Stimulated activated CD4-positive, alpha-beta T cell treated with anti-CD3 and anti-CD28 coated beads, Interleukin-12 subunit alpha, Interleukin-12 subunit beta, amount 100 ng/mL, for 48 hours (primary cell): ENCODE data around the gene AK8.

Experiments used
- DNase-seq, 3 donors: peaks; one replicate each; pipeline ENCODE4 v3.0.0-alpha.2; 2020; ENCODE audit warnings: low read depth in 2 of 3, low spot score in 1 of 3

The AK8 gene

DNA sequence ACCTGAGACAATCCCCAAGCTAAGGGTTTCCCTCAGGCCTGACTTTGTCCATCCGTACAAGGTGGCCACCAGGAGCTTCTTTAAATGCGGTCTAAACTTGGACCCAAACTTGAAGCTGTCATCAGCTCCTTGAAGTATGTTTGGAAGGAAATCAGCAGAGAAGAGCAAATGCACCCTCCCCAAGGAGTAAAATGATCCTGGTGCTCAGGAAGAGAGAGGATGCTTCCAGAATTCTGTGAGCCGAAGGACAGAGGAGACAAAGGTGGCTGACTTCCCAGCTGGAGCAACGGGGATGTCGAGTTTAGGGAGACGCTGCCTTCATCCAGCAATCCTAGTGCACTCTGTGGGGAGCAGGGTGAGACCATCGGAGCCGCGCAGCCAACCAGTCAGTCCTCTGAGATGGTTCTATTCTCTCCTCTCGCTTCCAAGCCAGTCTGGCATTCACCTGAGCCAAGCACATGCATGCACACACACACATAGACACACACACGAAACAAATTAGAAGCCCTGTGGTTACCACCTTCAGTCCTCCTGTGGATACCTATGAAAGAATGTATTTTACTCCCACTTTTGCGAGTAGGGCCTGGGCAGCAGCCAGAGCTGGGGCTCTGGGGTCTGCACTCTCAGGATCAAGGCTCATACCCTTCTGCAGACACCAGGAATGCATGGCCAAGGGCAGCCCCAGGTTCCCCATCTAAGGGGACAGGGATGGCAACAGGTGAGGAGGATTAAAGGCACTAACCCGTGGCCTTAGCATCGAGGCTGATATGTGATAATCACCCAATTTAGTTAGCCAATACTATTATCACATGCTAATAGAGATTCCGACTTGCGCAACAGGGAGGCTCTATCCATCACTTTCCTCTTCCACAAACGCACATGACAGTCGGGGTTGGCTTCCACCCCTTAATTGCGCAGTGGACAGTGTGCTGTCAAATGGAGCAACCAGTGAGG lies 132.1 kb downstream of the AK8 start:
- no peak for DNase-seq

DNA sequence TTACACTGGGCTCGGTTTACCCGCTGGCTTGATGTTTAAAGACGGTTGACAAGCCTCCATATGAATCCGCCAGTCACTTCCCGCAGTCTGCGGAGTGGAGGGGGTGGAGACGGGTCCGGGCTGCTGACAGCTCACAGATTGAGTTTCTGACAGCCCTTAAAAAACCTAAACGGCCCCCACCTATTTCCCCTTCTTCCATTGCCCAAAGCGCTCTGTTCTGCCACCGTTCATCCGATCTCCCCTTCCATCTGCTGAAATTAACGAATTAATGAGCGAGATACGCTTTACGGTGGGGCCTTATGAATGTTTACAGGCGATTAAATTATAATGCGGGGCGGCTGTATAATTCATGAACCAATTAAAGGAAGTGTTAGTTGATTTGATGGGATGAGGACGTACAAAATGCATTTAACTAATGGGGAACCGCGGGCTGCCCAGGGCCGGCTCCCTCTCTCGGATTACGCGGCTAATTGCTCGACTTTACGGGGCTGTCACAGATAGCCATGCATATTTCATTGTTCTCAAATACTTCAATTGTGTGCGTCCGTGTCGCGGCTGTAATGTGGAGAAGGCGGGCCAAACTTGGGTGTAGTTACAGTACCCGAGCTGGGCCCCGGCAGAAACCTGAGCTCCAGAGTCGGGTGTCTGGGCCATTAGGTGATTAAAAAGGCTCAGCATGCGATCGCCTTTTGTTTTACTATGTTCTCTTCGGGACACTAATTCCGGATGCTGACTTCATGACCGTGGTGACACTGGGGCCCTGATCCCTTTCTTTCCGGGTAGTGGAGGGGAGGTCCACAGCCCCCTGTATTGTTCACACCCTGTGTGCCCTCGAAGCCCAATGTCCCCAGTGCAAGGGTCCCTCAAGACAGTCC lies 133.0 kb downstream of the AK8 start:
- DNase-seq, result no peak

DNA sequence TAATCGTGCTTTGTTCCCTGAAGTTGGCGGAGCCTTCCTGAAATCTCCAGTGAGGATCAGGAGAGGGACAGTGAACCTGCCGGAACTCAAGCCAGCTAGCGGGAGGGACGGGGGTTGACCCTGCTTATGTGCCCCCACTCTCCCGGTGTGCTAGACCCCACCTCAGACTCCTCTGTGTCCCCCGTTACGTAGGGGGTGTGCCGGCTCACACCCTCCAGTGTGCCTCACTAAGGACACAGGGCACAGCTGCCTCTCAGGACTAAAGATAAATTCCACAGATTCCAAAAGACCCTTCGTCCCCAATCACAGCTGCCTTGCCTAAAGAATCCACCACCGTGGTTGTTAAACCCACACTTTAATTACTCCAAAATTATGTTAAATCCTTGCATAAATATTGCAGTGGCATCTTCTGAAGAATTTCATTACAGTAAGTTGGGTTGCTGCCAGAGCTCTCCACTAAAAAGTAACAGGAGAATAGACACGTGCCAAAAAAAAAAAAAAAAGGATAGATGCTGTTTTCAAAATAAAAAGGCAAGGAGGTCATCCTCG lies 134.1 kb downstream of the AK8 start:
- no peak for DNase-seq

DNA sequence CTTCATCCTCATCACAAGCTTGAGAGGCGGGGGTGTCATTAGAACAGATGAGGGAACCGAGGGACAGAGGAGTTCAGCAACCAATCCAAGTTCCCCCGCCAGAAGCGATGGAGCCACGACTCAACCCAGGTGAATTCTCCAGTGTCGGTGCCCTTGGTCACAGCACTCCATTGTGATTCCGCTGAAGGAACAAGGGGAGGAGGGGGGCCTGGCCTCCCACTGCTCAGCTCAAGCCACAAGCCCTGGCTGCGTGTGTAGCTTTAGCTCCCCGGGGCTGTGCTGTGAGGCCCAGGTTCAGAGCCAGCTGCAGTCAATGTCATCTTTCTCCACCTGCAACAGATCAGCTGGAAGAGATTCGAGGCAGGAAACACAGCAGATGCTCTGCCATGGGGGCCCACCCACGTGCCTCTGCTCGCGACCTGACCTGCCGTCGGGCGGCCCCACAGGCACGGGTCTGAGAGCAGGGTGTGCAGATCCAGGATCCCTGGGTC lies 135.2 kb downstream of the AK8 start:
- DNase-seq, result no peak

DNA sequence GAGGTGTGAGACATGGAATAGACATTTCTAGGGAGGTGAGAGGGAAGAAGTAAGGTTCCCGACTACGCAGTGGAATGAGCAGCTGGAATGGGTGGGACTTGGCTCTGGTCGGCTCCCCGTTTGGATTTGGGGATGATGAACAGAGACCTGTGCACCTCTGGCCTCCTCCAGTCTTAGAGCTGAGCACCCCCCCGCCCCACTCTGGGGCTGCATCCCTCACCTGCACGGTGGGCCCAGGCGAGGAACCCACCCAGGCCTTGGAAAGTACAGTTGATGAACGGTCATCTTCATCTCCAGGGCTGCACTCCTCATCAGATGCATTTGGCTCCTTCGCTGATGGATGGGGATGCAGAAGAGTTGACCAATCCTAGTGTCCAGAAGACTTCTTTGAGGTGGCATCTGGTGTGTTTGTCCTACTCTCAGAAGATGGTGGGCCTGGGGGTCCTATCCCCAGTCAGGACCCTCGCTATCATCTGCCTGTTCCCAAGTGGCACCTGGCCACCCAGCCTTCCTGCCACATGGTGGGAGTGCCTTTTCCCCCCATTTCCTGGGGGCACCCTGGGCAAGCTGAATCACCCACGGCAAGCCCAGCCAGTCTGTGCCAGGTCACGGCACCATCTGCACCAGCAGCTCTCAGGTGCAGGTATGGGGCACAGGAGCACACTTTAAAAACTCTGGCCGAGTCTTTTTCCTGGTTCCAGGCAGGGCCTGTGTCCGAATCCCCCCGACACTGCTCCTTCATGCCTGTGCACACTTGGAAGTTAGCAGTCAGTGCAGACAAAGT lies 137.4 kb downstream of the AK8 start:
- DNase-seq, result no peak

DNA sequence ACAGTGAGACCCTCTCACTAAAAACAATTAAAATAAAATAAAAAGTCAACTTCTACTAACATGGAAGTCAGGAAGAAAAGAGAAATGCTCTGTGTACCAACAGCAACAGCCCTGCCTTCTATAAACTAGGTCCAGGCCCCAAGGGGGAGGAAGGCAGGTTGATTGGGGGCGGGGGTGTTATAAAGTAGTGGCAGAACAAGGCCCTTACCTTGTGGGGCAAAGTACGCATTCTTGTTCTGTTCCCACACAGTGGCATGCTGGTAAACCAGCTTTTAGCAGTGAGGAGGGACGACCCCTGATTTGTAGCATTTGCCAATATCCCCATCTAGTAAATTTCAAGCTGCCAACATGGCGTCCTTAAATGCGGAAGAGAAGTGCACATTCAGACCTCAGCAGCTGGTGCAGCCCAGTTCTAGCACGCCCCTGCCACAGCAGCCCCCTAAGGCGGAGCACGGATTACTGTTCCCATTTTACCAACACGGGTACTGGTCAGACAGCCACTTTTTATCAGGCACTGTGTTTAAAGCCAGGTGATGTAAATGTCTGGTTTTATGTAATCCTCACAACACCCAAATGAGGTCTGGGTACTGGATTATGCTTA lies 138.3 kb downstream of the AK8 start:
- DNase-seq, result no peak

DNA sequence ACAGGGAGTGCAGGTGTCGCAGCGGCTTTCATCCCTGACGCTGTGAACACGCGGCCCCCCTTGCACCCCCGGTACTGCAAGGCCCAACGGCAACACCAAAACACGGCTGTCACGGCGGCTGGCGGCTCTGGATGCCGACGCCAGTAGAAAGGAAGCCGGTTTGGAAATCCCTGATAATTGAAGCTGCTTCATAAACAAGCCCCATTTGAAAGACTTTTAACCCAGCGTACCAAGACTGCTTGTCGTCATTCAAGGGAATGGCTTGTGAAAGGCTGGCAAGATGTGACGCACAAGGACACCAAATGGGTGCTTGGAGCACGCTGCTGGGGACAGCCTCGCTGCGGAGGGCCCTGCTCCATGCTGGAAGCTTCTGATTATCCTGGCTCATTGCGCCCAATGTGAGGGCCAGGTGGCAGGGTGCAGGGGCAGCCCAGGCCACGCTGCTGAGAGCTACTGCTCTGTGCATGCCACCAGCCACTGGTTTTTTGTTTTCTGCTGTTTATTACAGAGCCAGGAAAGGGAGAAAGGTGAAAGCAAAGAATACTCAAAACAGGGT lies 144.7 kb downstream of the AK8 start:
- DNase-seq, result no peak

DNA sequence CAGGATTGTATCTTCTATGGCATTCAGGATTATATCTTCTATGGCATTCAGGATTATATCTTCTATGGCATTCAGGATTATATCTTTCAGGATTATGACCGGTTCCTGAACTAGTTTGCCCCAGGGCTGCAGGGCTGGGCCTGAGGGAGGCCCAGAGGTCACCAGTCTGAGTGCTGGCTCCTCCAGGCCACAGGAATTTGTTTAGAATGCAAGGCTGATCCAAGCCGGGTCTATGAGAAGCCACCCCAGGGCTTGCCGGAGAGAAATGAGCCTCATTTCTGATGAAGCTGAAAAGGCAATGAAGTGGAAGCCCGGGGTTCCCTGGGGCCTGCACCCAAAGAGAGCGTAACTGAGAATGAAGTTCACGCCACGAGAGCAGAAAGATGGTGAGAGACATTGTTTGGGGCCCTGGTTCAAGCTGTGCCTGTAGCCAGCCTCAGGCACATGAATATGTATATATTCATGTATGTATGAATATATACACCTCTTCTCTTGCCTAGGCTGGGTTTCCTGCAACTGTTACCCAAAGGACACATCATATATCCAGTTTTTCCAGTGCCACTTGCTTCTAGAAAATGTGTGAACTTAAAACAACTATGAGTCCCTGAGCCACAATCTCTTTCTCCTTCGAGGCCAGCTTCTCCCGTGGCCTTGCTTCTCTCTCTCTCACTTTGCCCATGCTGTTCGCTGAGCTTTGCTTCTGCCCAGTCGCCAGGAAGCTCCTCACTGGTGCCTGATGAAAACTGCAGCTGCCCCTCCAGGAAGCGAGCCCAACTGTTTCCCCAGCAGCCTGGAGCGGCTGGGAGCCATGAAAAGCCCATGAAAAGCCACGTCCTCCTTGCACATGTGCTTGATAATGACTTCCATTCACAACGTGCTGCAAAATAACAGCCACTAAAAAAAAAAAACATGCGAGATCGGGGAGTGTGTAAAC lies 145.5 kb downstream of the AK8 start:
- DNase-seq, result no peak

DNA sequence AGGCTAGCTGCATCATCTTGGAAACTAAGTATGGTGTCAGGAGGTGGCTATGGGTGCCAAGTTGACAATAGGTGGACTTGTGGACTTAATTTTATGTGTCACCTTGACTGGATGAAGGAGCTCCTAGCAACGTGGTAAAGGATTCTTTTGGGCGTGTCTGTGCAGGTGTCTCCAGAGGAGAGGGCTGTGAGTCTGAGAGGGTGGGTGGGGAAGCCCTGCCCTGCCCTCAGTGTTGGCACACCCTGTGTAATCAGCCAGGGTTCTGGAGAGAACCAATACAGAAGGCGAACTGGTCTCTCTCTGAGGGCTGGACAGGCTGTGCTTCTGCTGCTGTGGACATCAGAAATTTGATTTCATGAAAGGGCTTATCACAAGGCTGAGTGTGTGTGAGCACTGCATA lies 146.9 kb downstream of the AK8 start:
- no peak for DNase-seq

DNA sequence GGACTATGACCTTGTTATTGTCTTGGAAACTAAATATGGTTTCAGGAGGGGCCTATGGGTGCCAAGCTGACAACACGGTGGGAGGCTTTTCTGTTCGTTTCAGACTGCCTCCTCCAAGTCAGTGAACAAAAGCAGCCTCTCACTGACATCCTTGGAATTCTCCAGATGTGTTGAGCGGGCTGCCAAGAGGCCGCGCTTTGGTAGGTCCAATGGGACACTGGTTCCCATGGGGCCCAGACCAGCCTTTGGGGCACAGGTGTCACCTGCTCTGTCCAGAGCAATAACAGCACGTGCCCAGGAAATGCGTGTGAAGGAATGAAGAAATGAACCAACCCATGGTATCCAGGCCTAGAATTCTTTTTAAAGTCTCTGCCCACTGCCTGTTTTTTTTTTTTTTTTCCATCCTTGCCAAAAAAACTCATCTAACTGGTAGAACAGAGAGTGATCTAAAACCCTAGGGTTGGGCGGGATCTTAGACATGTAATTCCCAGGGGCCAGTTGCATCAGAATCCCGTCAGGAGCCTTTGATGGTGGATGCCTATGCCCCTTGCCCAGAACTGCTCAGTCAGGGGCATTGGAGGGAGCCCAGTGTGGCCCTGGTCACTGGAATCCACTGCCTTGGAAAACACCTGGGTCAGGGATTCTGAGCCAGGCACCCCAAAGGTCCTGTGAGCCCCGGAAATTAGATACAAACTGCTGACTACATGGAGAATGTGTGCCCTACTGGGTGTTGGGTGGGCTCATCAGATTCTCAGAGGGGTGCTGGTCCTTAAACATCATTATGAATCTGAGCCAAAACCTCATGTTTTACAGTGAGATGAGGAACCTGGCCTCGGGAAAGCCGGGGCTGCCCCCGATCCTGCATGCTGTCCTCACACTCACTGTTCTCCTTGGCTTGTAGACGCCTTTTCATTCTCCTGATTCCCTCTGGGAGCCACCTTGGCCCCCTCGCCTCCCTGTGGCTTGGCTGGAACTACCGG lies 147.7 kb downstream of the AK8 start:
- no peak for DNase-seq

DNA sequence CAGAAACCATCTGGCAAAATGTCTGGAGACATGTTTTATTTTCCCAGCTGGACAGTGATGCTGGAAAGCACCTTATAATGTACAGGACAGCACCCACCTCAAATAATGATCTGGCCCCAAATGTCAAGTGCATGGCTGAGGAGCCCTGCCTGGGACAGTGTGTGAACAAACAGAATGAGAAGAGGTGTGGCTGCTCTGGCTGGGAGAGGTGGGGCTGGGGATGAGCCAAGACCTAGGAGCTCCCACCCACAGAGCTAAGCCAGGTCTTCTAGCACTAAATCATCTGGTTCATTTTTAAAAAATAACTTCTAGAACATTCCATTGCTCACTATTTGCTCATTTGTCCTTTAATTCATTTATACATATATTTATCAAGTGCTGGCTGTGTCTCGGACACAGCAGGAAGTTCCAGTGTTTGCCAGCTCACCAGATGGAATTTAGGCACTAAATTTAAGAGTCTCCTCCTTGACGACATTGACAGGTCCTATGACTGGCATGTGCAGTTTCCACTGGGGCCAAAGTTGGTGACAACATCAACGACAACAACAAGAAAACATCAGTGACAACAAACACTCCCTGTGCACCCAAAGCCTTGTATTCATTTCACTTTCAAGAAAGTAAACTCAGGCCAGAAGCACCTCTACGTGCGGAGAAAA lies 148.7 kb downstream of the AK8 start:
- no peak for DNase-seq

DNA sequence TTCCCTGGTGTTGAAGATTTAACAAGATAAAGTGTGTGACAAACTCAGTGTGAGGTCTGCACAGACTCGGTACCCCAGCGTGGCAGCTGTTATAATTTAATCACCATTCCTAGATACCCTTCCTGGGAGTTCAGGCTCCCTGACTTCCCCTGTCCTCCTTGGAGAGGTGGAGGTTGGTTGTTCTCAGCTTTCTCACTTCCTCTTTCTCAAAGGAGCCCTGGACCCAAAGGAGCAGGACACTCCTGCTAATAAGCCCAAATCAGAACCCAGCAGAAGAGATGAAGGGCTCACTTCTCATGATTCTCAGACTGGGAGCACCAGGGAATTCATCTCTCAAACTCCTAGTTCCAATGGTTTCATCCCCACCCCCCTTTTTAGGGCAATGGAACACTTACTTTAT lies 149.6 kb downstream of the AK8 start:
- no peak for DNase-seq

DNA sequence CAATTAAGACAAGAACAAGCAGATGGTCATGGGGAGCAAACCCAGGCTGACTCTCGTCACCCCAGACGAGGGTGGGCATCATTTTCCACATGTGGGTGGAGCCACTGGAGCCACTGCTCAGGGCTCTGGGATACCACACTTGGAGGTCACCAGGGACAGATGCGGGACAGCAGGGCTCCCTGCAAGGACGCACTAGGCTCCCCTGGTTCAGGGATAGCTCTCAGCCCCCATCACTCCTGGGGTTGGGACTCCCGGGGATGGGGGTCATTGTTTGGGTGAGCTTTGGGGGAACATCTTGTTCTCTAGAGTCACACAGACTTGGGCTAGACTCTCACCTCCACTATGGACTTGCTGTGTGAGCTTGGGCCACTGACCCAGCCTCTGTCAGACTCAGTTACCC lies 150.0 kb downstream of the AK8 start:
- DNase-seq, result no peak

DNA sequence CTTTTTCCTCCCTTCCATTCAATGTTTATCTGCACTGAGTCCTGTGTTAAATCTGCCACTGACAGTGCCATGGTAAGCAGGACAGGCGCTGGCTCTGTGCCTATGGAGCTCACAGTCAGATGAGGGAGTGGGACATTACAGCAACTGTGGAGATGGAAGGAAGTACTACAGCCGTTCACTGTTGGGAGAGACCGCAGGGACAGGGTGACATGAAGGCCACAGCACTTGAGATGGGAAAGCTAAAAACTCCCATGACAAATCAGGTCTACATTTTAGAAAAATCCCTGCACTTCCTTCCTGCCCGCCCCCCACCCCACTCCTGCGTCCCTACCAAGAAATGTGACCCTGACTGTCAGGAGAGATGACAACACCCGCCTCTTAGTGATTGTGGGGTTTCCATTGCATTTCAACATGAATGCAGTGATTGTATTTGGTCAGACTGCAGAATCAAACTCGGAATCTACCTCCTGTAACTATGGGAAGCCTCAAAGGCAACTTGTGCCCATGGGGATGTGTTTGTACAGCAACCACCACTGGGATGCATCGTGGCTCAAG lies 151.4 kb downstream of the AK8 start:
- no peak for DNase-seq

DNA sequence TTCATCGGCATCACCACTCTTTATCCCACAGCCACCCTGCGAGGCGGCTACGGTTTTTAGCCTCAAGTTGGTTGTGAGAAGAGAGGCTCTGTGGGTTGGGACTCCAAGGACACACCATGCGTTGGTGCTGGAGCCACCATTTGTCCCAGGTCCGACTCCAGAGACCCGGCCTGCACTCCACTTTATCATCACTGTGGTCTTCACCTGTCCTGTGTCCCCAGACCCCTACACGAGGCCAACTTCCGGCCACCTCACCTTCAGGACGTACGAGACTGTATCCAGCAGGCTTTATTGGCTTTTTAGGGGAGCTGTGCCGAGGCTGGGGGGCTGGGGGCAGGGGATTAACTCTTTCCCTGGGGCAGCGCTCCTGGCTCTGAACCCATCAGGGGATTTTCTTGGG lies 152.8 kb downstream of the AK8 start:
- no peak for DNase-seq

DNA sequence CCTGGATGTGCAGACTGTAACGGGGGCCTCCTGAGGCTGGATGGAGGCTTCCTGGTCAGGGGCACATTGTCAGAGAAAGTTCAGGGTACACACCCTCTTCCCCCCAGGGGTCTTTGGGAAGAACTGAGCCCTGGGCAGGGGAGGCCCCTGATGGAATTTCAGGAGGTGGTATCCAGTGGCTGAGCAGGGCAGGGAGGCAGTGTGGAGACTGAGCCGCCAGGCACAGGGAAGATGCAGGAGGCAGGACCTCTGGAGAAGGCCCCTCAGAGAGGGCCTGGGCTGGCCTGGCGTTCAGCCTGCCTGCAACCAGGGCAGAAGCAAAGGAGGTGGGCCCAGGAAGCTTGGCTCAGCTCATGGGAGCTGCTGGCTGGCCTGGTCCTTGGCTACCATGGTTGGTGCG lies 154.3 kb downstream of the AK8 start:
- no peak for DNase-seq

DNA sequence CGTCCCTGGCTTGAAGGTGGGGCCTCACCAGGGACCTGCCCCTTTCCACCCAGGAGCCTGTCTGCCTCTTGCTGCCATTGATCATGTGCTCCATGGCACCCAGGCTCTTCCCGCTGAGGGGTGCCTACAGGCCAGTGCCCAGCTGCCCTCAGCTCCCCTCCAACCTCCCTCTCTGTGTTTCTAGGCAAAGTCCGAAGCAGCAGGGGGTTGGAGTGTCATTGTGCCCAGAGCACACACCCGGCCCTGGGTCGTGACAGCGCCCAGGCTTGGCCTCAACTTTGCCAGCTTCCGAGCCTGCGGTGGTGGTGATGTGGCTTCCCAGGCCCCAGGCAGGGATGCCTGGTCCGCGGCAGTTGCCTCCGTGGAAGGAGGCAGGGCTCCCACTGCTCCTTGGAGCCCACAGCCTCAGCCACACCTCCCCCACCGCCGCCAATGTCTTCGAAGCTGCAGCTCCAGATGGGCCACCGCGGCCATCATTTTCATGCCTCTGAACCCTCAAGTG lies 155.5 kb downstream of the AK8 start:
- DNase-seq, result no peak
